IMR-90 (cell line): ENCODE measurements around the gene FNDC1. TPM values are rescaled to one million over a fixed set of nuclear protein-coding genes. Genes with fewer than 3 reads are reported as not detected.

ENCODE experiments used
- ATAC-seq: fragments of 200-7000 bp; cut with Tn5 transposase; 2 replicates; pipeline ENCODE4 v1.9.1; 2020; ENCODE audit warnings: low read depth, mild to moderate bottlenecking, moderate library complexity
- BruUV-seq: library from RNA; stranded (reverse); fragments of 400-500 nt; replicated peaks from 2 replicates; lab custom pipeline; 2021; lab: Mats Ljungman, UMichigan
- CTCF ChIA-PET: fragments of 300-600 bp; formaldehyde crosslinking; extraction: SDS; loops from one replicate; lab custom pipeline; 2021; ENCODE audit warnings: antibody characterized with exemption; lab: Yijun Ruan, JAX
- POLR2A ChIA-PET: fragments of 300-600 bp; sonication (Branson Sonifier 250); formaldehyde crosslinking; loops from one replicate; lab custom pipeline; 2022; ENCODE audit warnings: antibody characterized with exemption; ENCODE audit not compliant: unreplicated experiment; lab: Charles Lee
- DNase-seq: peaks from one replicate; pipeline ENCODE4 v3.0.0; 2013
- H2AFZ ChIP-seq: replicated peaks from 2 replicates; pipeline ENCODE3; 2013; ENCODE audit warnings: low read length, mild to moderate bottlenecking; ENCODE audit not compliant: poor library complexity
- H2AK5ac ChIP-seq: 2 replicates; pipeline ENCODE4 v1.6.1; 2013; ENCODE audit warnings: low read depth, low read length, inconsistent platforms
- H2AK9ac ChIP-seq: replicated peaks from 2 replicates; pipeline ENCODE3; 2013; ENCODE audit warnings: mild to moderate bottlenecking, low read depth, low read length, moderate library complexity; ENCODE audit not compliant: poor library complexity
- H2BK120ac ChIP-seq: 2 replicates; pipeline ENCODE4 v1.6.1; 2013; ENCODE audit warnings: low read depth, low read length, inconsistent platforms
- H2BK15ac ChIP-seq: 3 replicates; pipeline ENCODE4 v1.6.1; 2013; ENCODE audit warnings: low read depth, low read length, inconsistent platforms
- H2BK20ac ChIP-seq: 2 replicates; pipeline ENCODE4 v1.6.1; 2013; ENCODE audit warnings: low read depth, mild to moderate bottlenecking, inconsistent platforms, low read length, moderate library complexity
- H2BK5ac ChIP-seq: 2 replicates; pipeline ENCODE4 v1.6.1; 2013; ENCODE audit warnings: mild to moderate bottlenecking, low read depth, low read length, inconsistent platforms; ENCODE audit not compliant: poor library complexity, severe bottlenecking
- H3K14ac ChIP-seq: replicated peaks from 2 replicates; pipeline ENCODE4 v1.6.1; 2013; ENCODE audit warnings: low read depth, low read length, inconsistent platforms
- H3K18ac ChIP-seq: 2 replicates; pipeline ENCODE4 v1.6.1; 2013; ENCODE audit warnings: low read depth, low read length, control low read depth
- H3K23ac ChIP-seq: 2 replicates; pipeline ENCODE4 v1.6.1; 2013; ENCODE audit warnings: low read depth, low read length, inconsistent platforms
- H3K27ac ChIP-seq: 2 replicates; pipeline ENCODE4 v1.5.1; 2013; ENCODE audit warnings: mild to moderate bottlenecking, control low read depth, low read length; ENCODE audit not compliant: insufficient read depth
- H3K27me3 ChIP-seq: 2 replicates; pipeline ENCODE4 v1.6.1; 2013; ENCODE audit warnings: low read length; ENCODE audit not compliant: control insufficient read depth, insufficient read depth
- H3K36me3 ChIP-seq: 2 replicates; pipeline ENCODE4 v1.6.1; 2013; ENCODE audit warnings: low read length, mixed read lengths; ENCODE audit not compliant: control insufficient read depth, insufficient read depth
- H3K4ac ChIP-seq: 2 replicates; pipeline ENCODE4 v1.6.1; 2013; ENCODE audit warnings: low read depth, low read length, inconsistent platforms
- H3K4me1 ChIP-seq: 2 replicates; pipeline ENCODE4 v1.6.1; 2013; ENCODE audit warnings: low read length, mixed read lengths; ENCODE audit not compliant: control insufficient read depth, insufficient read depth
- H3K4me2 ChIP-seq: 2 replicates; pipeline ENCODE4 v1.6.1; 2013; ENCODE audit warnings: low read depth, mild to moderate bottlenecking, control low read depth, low read length, moderate library complexity
- H3K4me3 ChIP-seq: 2 replicates; pipeline ENCODE4 v1.5.1; 2013; ENCODE audit warnings: low read depth, mild to moderate bottlenecking, control low read depth, low read length, moderate library complexity; ENCODE audit not compliant: insufficient read depth
- H3K56ac ChIP-seq: 2 replicates; pipeline ENCODE4 v1.6.1; 2013; ENCODE audit warnings: low read length, inconsistent platforms; ENCODE audit not compliant: insufficient read depth; ENCODE audit errors: extremely low read depth
- H3K79me1 ChIP-seq, 2 experiments: 2 replicates each; pipeline ENCODE4 v1.6.1; 2013; ENCODE audit warnings: low read length in 2 of 2, inconsistent platforms in 1 of 2, low read depth in 1 of 2
- H3K9ac ChIP-seq: 2 replicates; pipeline ENCODE4 v1.6.1; 2013; ENCODE audit warnings: low read depth, low read length, control low read depth
- H3K9me1 ChIP-seq: 2 replicates; pipeline ENCODE4 v1.6.1; 2013; ENCODE audit warnings: low read length, inconsistent platforms; ENCODE audit not compliant: insufficient read depth
- H3K9me3 ChIP-seq: 2 replicates; pipeline ENCODE4 v1.6.1; 2013; ENCODE audit warnings: low read length; ENCODE audit not compliant: control insufficient read depth, insufficient read depth
- H4K20me1 ChIP-seq: 2 replicates; pipeline ENCODE4 v1.6.1; 2013; ENCODE audit warnings: low read length, inconsistent platforms; ENCODE audit not compliant: insufficient read depth
- H4K5ac ChIP-seq: 2 replicates; pipeline ENCODE4 v1.6.1; 2013; ENCODE audit warnings: mild to moderate bottlenecking, low read depth, low read length, control low read depth
- H4K8ac ChIP-seq, 2 experiments: 2 replicates each; pipeline ENCODE4 v1.6.1; 2013; ENCODE audit warnings: low read depth in 2 of 2, low read length in 2 of 2, control low read depth in 1 of 2, inconsistent platforms in 1 of 2
- H4K91ac ChIP-seq: 2 replicates; pipeline ENCODE4 v1.6.1; 2013; ENCODE audit warnings: low read depth, low read length, inconsistent platforms; ENCODE audit not compliant: insufficient read depth
- BHLHE40 ChIP-seq: fragments of 150-350 bp; IDR thresholded peaks from 2 replicates; pipeline ENCODE4 v1.6.1; 2016; ENCODE audit warnings: mild to moderate bottlenecking, low read depth, low read length
- CEBPB ChIP-seq: IDR thresholded peaks from 2 replicates; pipeline ENCODE4 v1.6.1; 2012; ENCODE audit warnings: low read depth, low read length, improper control_type of control experiment
- CHD1 ChIP-seq: IDR thresholded peaks from 2 replicates; pipeline ENCODE4 v1.6.1; 2012; ENCODE audit warnings: low read depth, low read length, improper control_type of control experiment
- CTCF ChIP-seq: conservative IDR thresholded peaks from 2 replicates; pipeline ENCODE4 v1.5.1; 2012; ENCODE audit warnings: mild to moderate bottlenecking, low read depth, low read length, improper control_type of control experiment
- FOS ChIP-seq: fragments of 150-350 bp; IDR thresholded peaks from 2 replicates; pipeline ENCODE4 v1.6.1; 2016; ENCODE audit warnings: low read depth, low read length
- MAZ ChIP-seq: IDR thresholded peaks from 2 replicates; pipeline ENCODE4 v1.6.1; 2012; ENCODE audit warnings: low read depth, mild to moderate bottlenecking, low read length, improper control_type of control experiment, moderate library complexity, borderline replicate concordance
- MXI1 ChIP-seq: IDR thresholded peaks from 2 replicates; pipeline ENCODE4 v1.6.1; 2012; ENCODE audit warnings: low read depth, mild to moderate bottlenecking, low read length, moderate library complexity, borderline replicate concordance
- NFE2L2 ChIP-seq: fragments of 150-350 bp; IDR thresholded peaks from 2 replicates; pipeline ENCODE4 v1.6.1; 2016; ENCODE audit warnings: low read depth, mild to moderate bottlenecking, low read length
- POLR2A ChIP-seq: IDR thresholded peaks from 2 replicates; pipeline ENCODE4 v1.6.1; 2012; ENCODE audit warnings: mild to moderate bottlenecking, low read depth, low read length
- RAD21 ChIP-seq: IDR thresholded peaks from 2 replicates; pipeline ENCODE4 v1.6.1; 2012; ENCODE audit warnings: low read length, improper control_type of control experiment
- RCOR1 ChIP-seq: IDR thresholded peaks from 2 replicates; pipeline ENCODE4 v1.6.1; 2012; ENCODE audit warnings: mild to moderate bottlenecking, low read length, improper control_type of control experiment; ENCODE audit not compliant: insufficient replicate concordance
- RFX5 ChIP-seq: IDR thresholded peaks from 2 replicates; pipeline ENCODE4 v1.8.0; 2012; ENCODE audit warnings: low read depth, mild to moderate bottlenecking, low read length, moderate library complexity
- SMC3 ChIP-seq: fragments of 150-350 bp; IDR thresholded peaks from 2 replicates; pipeline ENCODE4 v1.6.1; 2016; ENCODE audit warnings: low read depth, mild to moderate bottlenecking, antibody characterized with exemption, low read length, moderate library complexity
- WGBS, 2 experiments: methylation state at CpG; one replicate each; pipeline versions ENCODE4 v1.1.5 to v1.1.7; 2013; ENCODE audit warnings: missing lambda C conversion rate in 2 of 2; ENCODE audit not compliant: insufficient read length in 1 of 2; ENCODE audit errors: extremely low coverage in 2 of 2; 5-methylcytosine and 5-hydroxymethylcytosine counted together
- dilution Hi-C: fragments of 300-500 bp; cut with HindIII; formaldehyde crosslinking; loops from one replicate; pipeline ENCODE4 v1.14.3; 2018; ENCODE audit warnings: low sequenced_read_pairs; ENCODE audit not compliant: unreplicated experiment
- in situ Hi-C: fragments of 300-500 bp; cut with MboI; formaldehyde crosslinking; loops from 3 replicates; pipeline ENCODE4 v1.14.3; 2019; ENCODE audit warnings: low sequenced_read_pairs, inconsistent platforms, mixed read lengths
- intact Hi-C: fragments of 100-400 bp; cut with micrococcal nuclease; formaldehyde crosslinking; loops from 2 replicates; pipeline ENCODE4 v1.10.0; 2022
- polyA plus RNA-seq, 3 experiments: library from polyadenylated mRNA; depleted of rRNA; stranded (reverse); fragments of >200 nt; gene quantifications; 2 replicates each; pipeline ENCODE4 v1.2.3, GENCODE V29; 2012; ENCODE audit warnings: low replicate concordance in 1 of 3
- total RNA-seq: library from RNA; depleted of rRNA; stranded (reverse); fragments of >200 nt; gene quantifications from 2 replicates; pipeline ENCODE4 v1.2.3, GENCODE V29; 2012
- TF ChIP-seq, protein P1 (sequence below): fragments of 150-350 bp; IDR thresholded peaks from 2 replicates; pipeline ENCODE4 v1.6.1; 2017; ENCODE audit warnings: mild to moderate bottlenecking, antibody characterized with exemption, low read length, low read depth
- TF ChIP-seq, protein P2 (sequence below): fragments of 150-350 bp; IDR thresholded peaks from 2 replicates; pipeline ENCODE4 v1.6.1; 2016; ENCODE audit warnings: low read depth, mild to moderate bottlenecking, low read length, moderate library complexity, borderline replicate concordance

FNDC1 gene
- total and polyA plus RNA-seq, 2 of the 4 experiments (the other 2 are of a cell fraction), result 0.03 TPM; not detected in 1

- dilution Hi-C loops, result no loop called here
- Histone ChIP-seq H2BK20ac (no peak overlapping the region), H4K8ac (no peak overlapping the region), H3K56ac (no peak overlapping the region), H3K9me3 (no peaks in the 10 kb centered on the region), H3K27me3 (peaks cover 22% of the 10 kb centered on the region), H3K4me1 (peaks cover 1% of the 10 kb centered on the region; the same call in 1 of the 2 replicates), H2AFZ (no peak overlapping the region), H3K4me3 (no peak overlapping the region), H3K23ac (no peak overlapping the region), H4K20me1 (no peaks in the 10 kb centered on the region), H2BK15ac (no peak overlapping the region), H3K36me3 (no peaks in the 10 kb centered on the region), H3K79me1 (no peaks in the 10 kb centered on the region), H3K9ac (no peak overlapping the region), H4K5ac (no peak overlapping the region), H3K4me2 (no peak overlapping the region), H3K9me1 (no peaks in the 10 kb centered on the region), H2AK5ac (no peak overlapping the region), H3K14ac (no peak overlapping the region), H3K18ac (no peak overlapping the region), H2BK120ac (no peak overlapping the region), H2AK9ac (no peak overlapping the region), H3K27ac (no peak overlapping the region), H4K91ac (no peak overlapping the region), H3K4ac (no peak overlapping the region), H2BK5ac (no peak overlapping the region)
- WGBS, 2 experiments, result 19% methylated on average over 6 of the region's 19 CpGs; no CpG with 5 or more reads in 1 of the 2 experiments
- in situ Hi-C loops, result loop anchor here (10.0 kb wide), 1 partner anchor 480 kb away; no protein-coding TSS in a partner anchor
- ChIA-PET CTCF (interaction anchor here (0.6 to 4.0 kb wide), 14 partner anchors 11 to 507 kb away, joined by 3 to 34 read pairs (median 3); no protein-coding TSS in a partner anchor), POLR2A (interaction anchor here (0.6 kb wide), 1 partner anchor 855 kb away, joined by 3 read pairs; no protein-coding TSS in a partner anchor)
- no TSS peak for BruUV-seq
- ATAC-seq (peak; percentile 90), DNase-seq (peak; percentile 63)
- intact Hi-C loops, result loop anchor here (1.0 to 10.0 kb wide), 4 partner anchors 78 to 760 kb away; no protein-coding TSS in a partner anchor
- TF ChIP-seq CEBPB, result no peak
- TF ChIP-seq, protein P1, sequence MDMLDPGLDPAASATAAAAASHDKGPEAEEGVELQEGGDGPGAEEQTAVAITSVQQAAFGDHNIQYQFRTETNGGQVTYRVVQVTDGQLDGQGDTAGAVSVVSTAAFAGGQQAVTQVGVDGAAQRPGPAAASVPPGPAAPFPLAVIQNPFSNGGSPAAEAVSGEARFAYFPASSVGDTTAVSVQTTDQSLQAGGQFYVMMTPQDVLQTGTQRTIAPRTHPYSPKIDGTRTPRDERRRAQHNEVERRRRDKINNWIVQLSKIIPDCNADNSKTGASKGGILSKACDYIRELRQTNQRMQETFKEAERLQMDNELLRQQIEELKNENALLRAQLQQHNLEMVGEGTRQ, result no peak
- peak; percentile 84 for TF ChIP-seq SMC3
- no peak for TF ChIP-seq BHLHE40
- no peak for TF ChIP-seq RFX5
- no peak for TF ChIP-seq MAZ
- no peak for TF ChIP-seq MXI1
- no peak for TF ChIP-seq RCOR1
- peak; percentile 95 for TF ChIP-seq CTCF
- no peak for TF ChIP-seq CHD1
- TF ChIP-seq, protein P2, sequence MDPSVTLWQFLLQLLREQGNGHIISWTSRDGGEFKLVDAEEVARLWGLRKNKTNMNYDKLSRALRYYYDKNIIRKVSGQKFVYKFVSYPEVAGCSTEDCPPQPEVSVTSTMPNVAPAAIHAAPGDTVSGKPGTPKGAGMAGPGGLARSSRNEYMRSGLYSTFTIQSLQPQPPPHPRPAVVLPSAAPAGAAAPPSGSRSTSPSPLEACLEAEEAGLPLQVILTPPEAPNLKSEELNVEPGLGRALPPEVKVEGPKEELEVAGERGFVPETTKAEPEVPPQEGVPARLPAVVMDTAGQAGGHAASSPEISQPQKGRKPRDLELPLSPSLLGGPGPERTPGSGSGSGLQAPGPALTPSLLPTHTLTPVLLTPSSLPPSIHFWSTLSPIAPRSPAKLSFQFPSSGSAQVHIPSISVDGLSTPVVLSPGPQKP, result no peak
- TF ChIP-seq POLR2A, result no peak
- TF ChIP-seq FOS, result no peak
- TF ChIP-seq NFE2L2, result no peak
- peak; percentile 94 for TF ChIP-seq RAD21
Observed at GRCh38 chr6:159174263-159174969, 5.2 kb downstream of the FNDC1 start.
